ENCODE results near the gene TSPAN14.

DNA sequence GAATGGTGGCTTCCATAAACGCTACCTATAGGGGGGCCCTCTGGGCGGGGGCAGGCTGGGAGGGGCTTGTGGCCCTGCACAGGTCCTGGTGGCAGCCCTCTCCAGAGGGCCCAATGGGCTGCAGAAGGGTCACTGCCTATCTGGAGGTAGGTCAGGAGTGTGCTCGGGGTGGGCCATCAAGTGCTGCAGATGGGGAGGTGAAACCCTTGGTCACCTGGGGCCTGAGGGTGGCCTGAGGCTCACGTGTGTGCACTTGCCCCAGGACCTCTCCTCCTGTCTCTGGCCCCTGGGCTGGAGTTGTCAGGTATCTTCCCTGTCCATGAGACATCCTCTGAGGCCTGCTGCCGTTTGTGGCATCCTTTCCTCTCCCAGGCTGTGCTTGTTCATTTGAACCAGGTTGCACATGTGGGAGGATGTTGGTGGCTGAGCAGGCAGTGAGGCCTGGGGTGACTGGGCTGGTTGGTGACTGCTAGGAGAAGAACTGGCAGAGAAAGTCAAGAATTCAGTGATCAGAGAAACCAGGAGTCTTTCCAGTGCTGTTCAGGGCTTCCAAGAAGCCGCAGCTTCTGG is 62.5 kb downstream of the TSPAN14 start:
- TF ChIP-seq, protein P1, sequence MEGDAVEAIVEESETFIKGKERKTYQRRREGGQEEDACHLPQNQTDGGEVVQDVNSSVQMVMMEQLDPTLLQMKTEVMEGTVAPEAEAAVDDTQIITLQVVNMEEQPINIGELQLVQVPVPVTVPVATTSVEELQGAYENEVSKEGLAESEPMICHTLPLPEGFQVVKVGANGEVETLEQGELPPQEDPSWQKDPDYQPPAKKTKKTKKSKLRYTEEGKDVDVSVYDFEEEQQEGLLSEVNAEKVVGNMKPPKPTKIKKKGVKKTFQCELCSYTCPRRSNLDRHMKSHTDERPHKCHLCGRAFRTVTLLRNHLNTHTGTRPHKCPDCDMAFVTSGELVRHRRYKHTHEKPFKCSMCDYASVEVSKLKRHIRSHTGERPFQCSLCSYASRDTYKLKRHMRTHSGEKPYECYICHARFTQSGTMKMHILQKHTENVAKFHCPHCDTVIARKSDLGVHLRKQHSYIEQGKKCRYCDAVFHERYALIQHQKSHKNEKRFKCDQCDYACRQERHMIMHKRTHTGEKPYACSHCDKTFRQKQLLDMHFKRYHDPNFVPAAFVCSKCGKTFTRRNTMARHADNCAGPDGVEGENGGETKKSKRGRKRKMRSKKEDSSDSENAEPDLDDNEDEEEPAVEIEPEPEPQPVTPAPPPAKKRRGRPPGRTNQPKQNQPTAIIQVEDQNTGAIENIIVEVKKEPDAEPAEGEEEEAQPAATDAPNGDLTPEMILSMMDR (conservative IDR thresholded peaks at IDR 0.05; ENCODE audit: low read depth, low read length): no peak
- no peak for TF ChIP-seq EZH2 (IDR thresholded peaks at IDR 0.05; ENCODE audit: low read length, unreplicated experiment)
- no peak for TF ChIP-seq EZH2phosphoT487 (IDR thresholded peaks at IDR 0.05; ENCODE audit: borderline replicate concordance, low read length)

All from PC-3 (cell line).